ENCODE results near the gene FZD7. TPM values are rescaled to one million over a fixed set of nuclear protein-coding genes. Genes with fewer than 3 reads are reported as not detected.

The FZD7 gene
- total and polyA plus RNA-seq, 12 donors, result 2.3 to 51.1 (median 28.4) TPM

DNA sequence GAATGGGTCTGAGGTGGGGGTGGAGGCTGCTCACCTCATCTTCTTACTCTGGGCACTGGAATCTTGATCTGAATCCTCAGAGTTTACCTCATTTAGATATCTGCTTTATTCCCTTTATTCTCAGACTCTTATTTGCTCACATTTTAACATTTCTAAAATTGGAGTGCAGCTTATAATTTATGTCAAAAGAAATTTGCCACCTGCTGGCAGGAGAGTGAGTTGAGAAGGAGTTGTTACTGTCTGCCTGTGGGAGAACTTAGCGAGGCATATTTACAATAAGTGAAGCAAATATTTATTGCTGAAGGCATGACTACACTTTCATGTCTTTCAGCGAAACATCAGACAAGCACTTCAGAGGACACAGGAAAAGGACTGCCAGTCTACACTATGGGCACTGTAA lies 23.0 kb downstream of the FZD7 start:
- H3K36me3 ChIP-seq, result no peaks in the 10 kb centered on the region
- no peak for ATAC-seq
- TF ChIP-seq, protein P1, sequence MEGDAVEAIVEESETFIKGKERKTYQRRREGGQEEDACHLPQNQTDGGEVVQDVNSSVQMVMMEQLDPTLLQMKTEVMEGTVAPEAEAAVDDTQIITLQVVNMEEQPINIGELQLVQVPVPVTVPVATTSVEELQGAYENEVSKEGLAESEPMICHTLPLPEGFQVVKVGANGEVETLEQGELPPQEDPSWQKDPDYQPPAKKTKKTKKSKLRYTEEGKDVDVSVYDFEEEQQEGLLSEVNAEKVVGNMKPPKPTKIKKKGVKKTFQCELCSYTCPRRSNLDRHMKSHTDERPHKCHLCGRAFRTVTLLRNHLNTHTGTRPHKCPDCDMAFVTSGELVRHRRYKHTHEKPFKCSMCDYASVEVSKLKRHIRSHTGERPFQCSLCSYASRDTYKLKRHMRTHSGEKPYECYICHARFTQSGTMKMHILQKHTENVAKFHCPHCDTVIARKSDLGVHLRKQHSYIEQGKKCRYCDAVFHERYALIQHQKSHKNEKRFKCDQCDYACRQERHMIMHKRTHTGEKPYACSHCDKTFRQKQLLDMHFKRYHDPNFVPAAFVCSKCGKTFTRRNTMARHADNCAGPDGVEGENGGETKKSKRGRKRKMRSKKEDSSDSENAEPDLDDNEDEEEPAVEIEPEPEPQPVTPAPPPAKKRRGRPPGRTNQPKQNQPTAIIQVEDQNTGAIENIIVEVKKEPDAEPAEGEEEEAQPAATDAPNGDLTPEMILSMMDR (IDR thresholded peaks at IDR 0.05), result peak in 6 of 9 donors; percentile 16 to 48 (median 34)
- 68 to 76% methylated on average over 2 of the region's 2 CpGs for WGBS, 2 donors
- peaks cover 0 to 25% (median 6%) of the 10 kb centered on the region in 7 donors for H3K27me3 ChIP-seq
- intact Hi-C loops (cut with DNase I), result loop anchor here in 4 of 10 donors (5.0 to 10.0 kb wide), 4 partner anchors 98 to 262 kb away; no protein-coding TSS in a partner anchor
- no peak overlapping the region for H3K27ac ChIP-seq
- peaks cover 0 to 10% (median 7%) of the 10 kb centered on the region in 9 donors for H3K4me1 ChIP-seq
- no peak overlapping the region for H3K4me3 ChIP-seq
- DNase-seq, result no peak
- H3K9me3 ChIP-seq, result no peaks in the 10 kb centered on the region

DNA sequence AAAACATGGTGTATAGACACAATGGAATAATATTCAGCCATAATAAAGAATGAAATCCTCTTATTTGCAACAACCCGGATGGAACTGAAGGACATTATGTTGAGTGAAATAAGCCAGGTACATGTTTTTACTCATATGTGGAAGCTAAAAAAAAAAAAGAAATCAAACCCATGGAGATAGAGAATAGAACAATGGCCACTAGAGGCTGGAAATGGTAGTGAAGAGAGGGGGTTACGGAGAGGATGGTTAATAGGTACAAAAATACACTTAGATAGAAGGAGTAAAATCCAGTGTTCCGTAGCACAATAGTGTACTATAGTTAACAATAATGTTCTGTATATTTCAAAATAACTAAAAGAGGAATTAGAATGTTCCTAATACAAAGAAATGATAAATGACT lies 26.6 kb downstream of the FZD7 start:
- TF ChIP-seq, protein P1 (IDR thresholded peaks at IDR 0.05), result peak in 4 of 9 donors; percentile 10 to 20 (median 16)
- peaks cover 0 to 17% (median 0%) of the 10 kb centered on the region in 9 donors for H3K4me1 ChIP-seq
- intact Hi-C loops (cut with DNase I), result loop anchor here in 1 of 10 donors (10.0 kb wide), 1 partner anchor 115 kb away; no protein-coding TSS in a partner anchor
- no peak overlapping the region for H3K27ac ChIP-seq
- H3K27me3 ChIP-seq, result peaks cover 0 to 10% (median 5%) of the 10 kb centered on the region in 7 donors
- ATAC-seq (no peak), DNase-seq (no peak)
- no peak overlapping the region for H3K4me3 ChIP-seq
- 83 to 84% methylated on average over 3 of the region's 3 CpGs for WGBS, 2 donors
- no peaks in the 10 kb centered on the region for H3K36me3 ChIP-seq
- no peaks in the 10 kb centered on the region for H3K9me3 ChIP-seq

DNA sequence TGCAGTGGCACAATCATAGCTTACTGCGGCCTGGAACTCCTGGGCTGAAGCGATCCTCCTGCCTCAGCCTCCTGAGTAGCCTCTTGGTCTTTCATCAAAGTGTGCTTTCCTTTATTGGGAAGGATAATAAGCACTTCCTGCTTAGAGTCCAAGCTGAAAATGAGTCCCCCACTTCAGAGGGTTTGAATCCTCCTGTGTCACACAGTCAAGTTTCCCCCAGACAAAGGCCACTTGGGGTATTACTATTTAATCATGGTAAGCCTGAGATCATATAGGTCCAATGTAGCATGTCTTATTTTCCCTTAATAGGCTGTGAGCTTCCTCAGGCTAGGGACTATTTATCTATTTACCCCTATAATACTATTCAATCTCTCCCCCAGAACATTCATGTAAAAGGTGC lies 28.0 kb downstream of the FZD7 start:
- no peaks in the 10 kb centered on the region for H3K9me3 ChIP-seq
- ATAC-seq, result no peak
- no peaks in the 10 kb centered on the region for H3K36me3 ChIP-seq
- peaks cover 0 to 17% (median 0%) of the 10 kb centered on the region in 9 donors for H3K4me1 ChIP-seq
- 97 to 98% methylated on average over 2 of the region's 2 CpGs for WGBS, 2 donors
- intact Hi-C loops (cut with DNase I), result loop anchor here in 1 of 10 donors (10.0 kb wide), 1 partner anchor 113 kb away; no protein-coding TSS in a partner anchor
- no peak overlapping the region for H3K4me3 ChIP-seq
- H3K27me3 ChIP-seq, result peaks cover 0 to 5% (median 0%) of the 10 kb centered on the region in 7 donors
- no peak overlapping the region for H3K27ac ChIP-seq
- DNase-seq, result no peak
- TF ChIP-seq, protein P1 (IDR thresholded peaks at IDR 0.05), result no peak

DNA sequence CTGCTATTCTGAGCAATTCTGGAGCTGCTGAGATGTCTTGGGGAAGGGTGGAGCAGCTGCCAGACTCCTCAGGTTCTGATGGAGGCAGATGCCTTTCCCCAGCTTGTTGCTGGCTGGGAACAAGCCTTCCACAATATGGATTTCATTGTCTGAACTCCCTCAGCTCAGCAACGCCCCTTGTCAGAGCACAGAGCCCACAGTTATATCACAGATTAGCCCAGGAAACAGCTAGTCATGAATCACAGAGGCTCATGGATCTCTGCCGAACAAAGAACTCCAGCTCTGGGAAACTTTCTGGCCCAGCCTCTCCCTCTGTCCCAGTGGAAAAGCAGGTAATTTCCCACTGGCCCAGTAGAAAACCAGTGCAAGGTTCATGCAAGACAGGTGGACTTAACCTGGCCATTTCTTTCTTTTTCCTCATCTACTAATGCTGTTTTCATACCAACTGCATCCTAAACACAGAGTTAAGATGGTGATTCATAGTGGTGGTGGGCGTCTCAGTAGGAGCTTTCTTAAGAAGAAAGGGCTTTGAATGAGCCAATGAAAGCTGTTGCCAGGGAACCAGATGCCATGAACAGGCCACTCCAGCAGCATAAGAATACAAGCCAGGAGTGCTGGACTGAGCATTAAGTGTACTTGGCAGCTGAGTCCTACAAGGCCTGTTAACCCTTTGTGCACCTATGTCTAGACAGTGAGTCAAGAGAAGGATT lies 30.7 kb downstream of the FZD7 start:
- Histone ChIP-seq H3K4me3 (no peak overlapping the region), H3K4me1 (peaks cover 0 to 17% (median 0%) of the 10 kb centered on the region in 9 donors), H3K9me3 (no peaks in the 10 kb centered on the region), H3K27ac (peak overlapping the region in 5 of 10 donors; percentile 1 to 23 (median 3)), H3K36me3 (no peaks in the 10 kb centered on the region), H3K27me3 (peaks cover 0 to 3% (median 0%) of the 10 kb centered on the region in 7 donors)
- TF ChIP-seq, protein P1 (IDR thresholded peaks at IDR 0.05), result no peak
- ATAC-seq (peak; percentile 66 to 90 (median 80)), DNase-seq (peak in 1 of 2 donors; percentile 11)
- intact Hi-C loops (cut with DNase I), result loop anchor here in 1 of 10 donors (10.0 kb wide), 1 partner anchor 110 kb away; no protein-coding TSS in a partner anchor
- 19 to 27% methylated on average over 3 of the region's 3 CpGs for WGBS, 2 donors
